RKO (cell line): ENCODE results near the gene TM4SF20.
"Not testable (repeated sequence)": the region's sequence is repeated elsewhere in the genome, so short reads cannot be mapped to it uniquely, and the experiment has no call there.

Experiments
- DNase-seq: peaks from one replicate; pipeline ENCODE4 v3.0.0-alpha.2; 2016; ENCODE audit warnings: low spot score

Gene TM4SF20

GRCh38 chr2:227398684-227399670, 19.9 kb upstream of the TM4SF20 start:
- DNase-seq = no peak

GRCh38 chr2:227397562-227397961, 18.5 kb upstream of the TM4SF20 start:
- DNase-seq = no peak

GRCh38 chr2:227395556-227395955, 16.4 kb upstream of the TM4SF20 start:
- no peak for DNase-seq

GRCh38 chr2:227394401-227394800, 15.3 kb upstream of the TM4SF20 start:
- no peak for DNase-seq

- DNase-seq = no peak
Measured at GRCh38 chr2:227390468-227391256, 11.6 kb upstream of the TM4SF20 start.

- no peak for DNase-seq
Measured at GRCh38 chr2:227389661-227390060, 10.6 kb upstream of the TM4SF20 start.

- DNase-seq = no peak
Measured at GRCh38 chr2:227389231-227389630, 10.1 kb upstream of the TM4SF20 start.

- DNase-seq = peak; percentile 52
Measured at GRCh38 chr2:227388537-227389011, 9.5 kb upstream of the TM4SF20 start.

- DNase-seq = not testable (repeated sequence)
Measured at GRCh38 chr2:227387583-227387982, 8.5 kb upstream of the TM4SF20 start, which contains the start of gene SCYGR1. TSS of gene SCYGR1 (minus strand) at chr2:227387949. CDS start at chr2:227387949, 0 bp downstream.

GRCh38 chr2:227386630-227387029, 7.5 kb upstream of the TM4SF20 start:
- no peak for DNase-seq

- no peak for DNase-seq
Measured at GRCh38 chr2:227383686-227384085, 4.6 kb upstream of the TM4SF20 start.

GRCh38 chr2:227382241-227382835, 3.2 kb upstream of the TM4SF20 start:
- DNase-seq = not testable (repeated sequence)

GRCh38 chr2:227378371-227378782, 729 bp downstream of the TM4SF20 start:
- DNase-seq = no peak

GRCh38 chr2:227377467-227378351, 1.4 kb downstream of the TM4SF20 start:
- peak; percentile 16 for DNase-seq

- DNase-seq = no peak
Measured at GRCh38 chr2:227376656-227377396, 2.3 kb downstream of the TM4SF20 start.

- DNase-seq = no peak
Measured at GRCh38 chr2:227374158-227374557, 4.9 kb downstream of the TM4SF20 start.

GRCh38 chr2:227373389-227373788, 5.7 kb downstream of the TM4SF20 start:
- no peak for DNase-seq

- DNase-seq = no peak
Measured at GRCh38 chr2:227370791-227371312, 8.3 kb downstream of the TM4SF20 start.

- no peak for DNase-seq
Measured at GRCh38 chr2:227370092-227370491, 9.0 kb downstream of the TM4SF20 start.

GRCh38 chr2:227368574-227368973, 10.5 kb downstream of the TM4SF20 start:
- DNase-seq = no peak
